NB4 (cell line): ENCODE data around the gene DPP10.
A peak's percentile ranks its signal among the peaks of the same experiment; 100 is the strongest.
"Not testable (repeated sequence)": the region's sequence is repeated elsewhere in the genome, so short reads cannot be mapped to it uniquely, and the experiment has no call there.

Experiments used
- DNase-seq: peaks from one replicate; pipeline ENCODE4 v3.0.0; 2010; ENCODE audit warnings: low read depth
- H3K4me3 ChIP-seq: one replicate; pipeline ENCODE4 v1.5.1; 2011; ENCODE audit warnings: mild to moderate bottlenecking, low read depth, low read length, moderate library complexity
- CTCF ChIP-seq: IDR thresholded peaks from one replicate; pipeline ENCODE4 v1.5.1; 2012; ENCODE audit warnings: low read depth, low read length
- MYC ChIP-seq: IDR thresholded peaks from 2 replicates; pipeline ENCODE4 v1.6.1; 2011; ENCODE audit warnings: low read depth, low read length
- POLR2A ChIP-seq: IDR thresholded peaks from 2 replicates; pipeline ENCODE4 v1.6.1; 2011; ENCODE audit warnings: mild to moderate bottlenecking; ENCODE audit not compliant: insufficient read length; ENCODE audit errors: extremely low read depth
- TF ChIP-seq, protein P1 (sequence below): IDR thresholded peaks from 2 replicates; pipeline ENCODE4 v1.6.1; 2011; ENCODE audit warnings: low read depth, low read length

Gene DPP10

DNA sequence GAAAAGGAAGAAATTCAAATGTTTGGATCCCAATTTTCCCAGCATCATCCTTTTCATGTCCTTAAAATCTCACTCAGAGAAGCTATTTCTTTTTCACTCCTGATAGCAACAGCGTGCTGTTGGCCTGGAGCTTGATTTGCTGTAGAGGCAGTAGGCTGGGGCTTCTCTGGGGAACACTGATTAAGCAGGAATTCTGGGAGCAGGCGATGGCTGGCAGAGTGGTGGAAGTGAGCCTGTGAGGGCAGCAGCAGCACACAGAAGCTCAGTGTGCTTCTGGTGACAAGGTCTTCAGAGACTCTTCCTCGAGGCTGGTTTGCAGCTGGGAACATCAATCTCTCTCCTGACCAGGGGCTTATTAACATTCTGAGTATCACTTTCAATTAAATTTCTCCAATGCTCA is 284.6 kb downstream of the DPP10 start:
- no peak for DNase-seq
- TF ChIP-seq POLR2A (no peak), MYC (no peak), CTCF (no peak)
- TF ChIP-seq, protein P1, sequence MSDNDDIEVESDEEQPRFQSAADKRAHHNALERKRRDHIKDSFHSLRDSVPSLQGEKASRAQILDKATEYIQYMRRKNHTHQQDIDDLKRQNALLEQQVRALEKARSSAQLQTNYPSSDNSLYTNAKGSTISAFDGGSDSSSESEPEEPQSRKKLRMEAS, result no peak

GRCh38 chr2:114728372-114728771 is 285.9 kb downstream of the DPP10 start:
- DNase-seq, result no peak
- H3K4me3 ChIP-seq, result no peak overlapping the region
- TF ChIP-seq POLR2A (no peak), MYC (no peak), CTCF (no peak)
- TF ChIP-seq, protein P1, result no peak

More for the DNA sequence above, 284.6 kb downstream of the DPP10 start:
- H3K4me3 ChIP-seq, result no peak overlapping the region

- peak; percentile 16 for DNase-seq
- no peak overlapping the region for H3K4me3 ChIP-seq
- TF ChIP-seq, protein P1, result no peak
- peak; percentile 15 for TF ChIP-seq CTCF
Observed at GRCh38 chr2:114729026-114729425, 286.6 kb downstream of the DPP10 start.

DNA sequence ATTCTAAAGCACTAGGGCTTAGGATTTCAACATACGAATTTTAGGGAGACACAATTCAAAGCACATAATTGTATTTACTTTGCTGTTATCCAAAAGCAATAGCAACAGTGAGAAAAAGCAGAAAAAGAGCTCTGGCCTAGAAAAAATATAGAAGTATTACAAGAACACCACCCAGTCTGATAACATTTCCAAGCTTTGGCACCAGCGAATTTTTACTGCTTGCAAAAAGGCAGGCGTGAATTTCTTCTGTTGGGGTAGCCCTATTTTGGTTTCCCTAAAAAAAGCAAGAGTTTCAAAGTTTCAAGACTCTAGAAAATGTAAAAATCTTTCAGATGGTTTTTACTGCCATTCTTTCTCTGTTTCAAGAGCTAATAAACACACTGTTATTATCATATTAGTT is 292.7 kb downstream of the DPP10 start:
- TF ChIP-seq MYC (no peak), POLR2A (no peak), CTCF (no peak)
- TF ChIP-seq, protein P1, result no peak
- no peak overlapping the region for H3K4me3 ChIP-seq
- no peak for DNase-seq

GRCh38 chr2:114742245-114742644 is 299.8 kb downstream of the DPP10 start:
- TF ChIP-seq, protein P1, result no peak
- TF ChIP-seq MYC (no peak), POLR2A (no peak), CTCF (no peak)
- no peak for DNase-seq
- no peak overlapping the region for H3K4me3 ChIP-seq

- no peak overlapping the region for H3K4me3 ChIP-seq
- TF ChIP-seq CTCF (no peak), POLR2A (no peak), MYC (no peak)
- TF ChIP-seq, protein P1, result no peak
- no peak for DNase-seq
Observed at GRCh38 chr2:114745700-114746099, 303.3 kb downstream of the DPP10 start.

GRCh38 chr2:114748175-114748574 is 305.7 kb downstream of the DPP10 start:
- DNase-seq, result not testable (repeated sequence)

More at GRCh38 chr2:114748175-114748574, 305.7 kb downstream of the DPP10 start:
- H3K4me3 ChIP-seq, result not testable (repeated sequence)
